ENCODE results near the gene AGK. TPM values are rescaled to one million over a fixed set of nuclear protein-coding genes. Genes with fewer than 3 reads are reported as not detected.

AGK gene
- total RNA-seq, 1 experiment from 2014 or later = 32.2 TPM

DNA sequence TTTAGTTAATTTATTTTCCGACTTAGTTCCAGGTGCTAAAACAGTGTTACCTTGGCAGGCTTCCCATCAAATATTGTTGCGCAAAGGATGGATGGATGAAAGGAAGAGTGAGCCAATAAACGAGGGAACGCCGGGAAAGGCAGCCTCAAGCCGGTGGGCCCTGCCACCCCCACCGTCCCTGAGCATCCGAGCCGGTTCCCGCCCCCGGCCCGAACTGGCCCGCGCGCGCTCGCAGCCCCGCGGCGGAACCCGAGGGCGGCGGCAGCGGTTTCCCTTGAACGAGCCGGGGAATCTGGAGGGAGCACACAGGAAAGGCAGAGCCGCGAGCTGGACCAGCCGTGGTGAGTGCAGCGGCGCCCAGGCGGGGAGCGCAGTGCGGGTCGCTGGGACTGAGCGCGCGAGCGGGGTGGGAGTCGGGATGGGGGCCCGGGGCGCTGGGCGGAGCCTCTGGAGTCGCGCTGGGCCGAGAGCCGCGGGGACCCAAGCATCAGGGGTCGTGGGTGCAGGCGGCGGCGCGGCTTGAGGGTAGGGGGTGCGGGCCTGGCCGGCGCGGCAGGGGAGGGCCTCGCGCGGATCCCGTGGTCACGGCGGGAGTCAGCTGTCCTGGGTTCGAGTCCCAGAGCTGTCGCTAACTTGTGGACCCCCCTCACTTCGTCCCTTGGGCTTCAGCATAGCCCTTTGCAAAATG, at the start of gene AGK (continued):
- TF ChIP-seq ZNF232 (CRISPR knock-in tag; IDR thresholded peaks at IDR 0.05) (no peak), OVOL2 (CRISPR knock-in tag; IDR thresholded peaks at IDR 0.05; ENCODE audit: borderline replicate concordance) (no peak), ATF1 (CRISPR knock-in tag; IDR thresholded peaks at IDR 0.05) (0 out of 2 replicates have a peak, but pooled peaks have one; percentile 9), ZNF396 (CRISPR knock-in tag; IDR thresholded peaks at IDR 0.05; ENCODE audit: borderline replicate concordance) (no peak), ZNF317 (CRISPR knock-in tag; IDR thresholded peaks at IDR 0.05; ENCODE audit: borderline replicate concordance, low read depth) (peak; percentile 62; the same call in 1 of the 2 replicates), ZNF219 (CRISPR knock-in tag; IDR thresholded peaks at IDR 0.05; ENCODE audit: borderline replicate concordance) (peak; percentile 94; the same call in 1 of the 2 replicates), NR1H2 (CRISPR knock-in tag; IDR thresholded peaks at IDR 0.05) (no peak), MXD4 (CRISPR knock-in tag; IDR thresholded peaks at IDR 0.05; ENCODE audit: borderline replicate concordance) (no peak), SP1 (CRISPR knock-in tag; conservative IDR thresholded peaks at IDR 0.05) (peak; percentile 91), NR3C1 (CRISPR knock-in tag; conservative IDR thresholded peaks at IDR 0.05; ENCODE audit: low read depth) (no peak), ELF4 (CRISPR knock-in tag; IDR thresholded peaks at IDR 0.05; ENCODE audit: low read depth) (no peak), GABPB1 (CRISPR knock-in tag; IDR thresholded peaks at IDR 0.05) (peak; percentile 90), CREB1 (CRISPR knock-in tag; IDR thresholded peaks at IDR 0.05) (peak; percentile 23; the same call in 1 of the 2 replicates), TEAD1 (CRISPR knock-in tag; IDR thresholded peaks at IDR 0.05) (peak; percentile 95), ETV6 (CRISPR knock-in tag; IDR thresholded peaks at IDR 0.05) (peak; percentile 91)
- TF ChIP-seq, protein P1, sequence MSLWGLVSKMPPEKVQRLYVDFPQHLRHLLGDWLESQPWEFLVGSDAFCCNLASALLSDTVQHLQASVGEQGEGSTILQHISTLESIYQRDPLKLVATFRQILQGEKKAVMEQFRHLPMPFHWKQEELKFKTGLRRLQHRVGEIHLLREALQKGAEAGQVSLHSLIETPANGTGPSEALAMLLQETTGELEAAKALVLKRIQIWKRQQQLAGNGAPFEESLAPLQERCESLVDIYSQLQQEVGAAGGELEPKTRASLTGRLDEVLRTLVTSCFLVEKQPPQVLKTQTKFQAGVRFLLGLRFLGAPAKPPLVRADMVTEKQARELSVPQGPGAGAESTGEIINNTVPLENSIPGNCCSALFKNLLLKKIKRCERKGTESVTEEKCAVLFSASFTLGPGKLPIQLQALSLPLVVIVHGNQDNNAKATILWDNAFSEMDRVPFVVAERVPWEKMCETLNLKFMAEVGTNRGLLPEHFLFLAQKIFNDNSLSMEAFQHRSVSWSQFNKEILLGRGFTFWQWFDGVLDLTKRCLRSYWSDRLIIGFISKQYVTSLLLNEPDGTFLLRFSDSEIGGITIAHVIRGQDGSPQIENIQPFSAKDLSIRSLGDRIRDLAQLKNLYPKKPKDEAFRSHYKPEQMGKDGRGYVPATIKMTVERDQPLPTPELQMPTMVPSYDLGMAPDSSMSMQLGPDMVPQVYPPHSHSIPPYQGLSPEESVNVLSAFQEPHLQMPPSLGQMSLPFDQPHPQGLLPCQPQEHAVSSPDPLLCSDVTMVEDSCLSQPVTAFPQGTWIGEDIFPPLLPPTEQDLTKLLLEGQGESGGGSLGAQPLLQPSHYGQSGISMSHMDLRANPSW (CRISPR knock-in tag; conservative IDR thresholded peaks at IDR 0.05; ENCODE audit: low read depth) = no peak
- TF ChIP-seq, protein P2, sequence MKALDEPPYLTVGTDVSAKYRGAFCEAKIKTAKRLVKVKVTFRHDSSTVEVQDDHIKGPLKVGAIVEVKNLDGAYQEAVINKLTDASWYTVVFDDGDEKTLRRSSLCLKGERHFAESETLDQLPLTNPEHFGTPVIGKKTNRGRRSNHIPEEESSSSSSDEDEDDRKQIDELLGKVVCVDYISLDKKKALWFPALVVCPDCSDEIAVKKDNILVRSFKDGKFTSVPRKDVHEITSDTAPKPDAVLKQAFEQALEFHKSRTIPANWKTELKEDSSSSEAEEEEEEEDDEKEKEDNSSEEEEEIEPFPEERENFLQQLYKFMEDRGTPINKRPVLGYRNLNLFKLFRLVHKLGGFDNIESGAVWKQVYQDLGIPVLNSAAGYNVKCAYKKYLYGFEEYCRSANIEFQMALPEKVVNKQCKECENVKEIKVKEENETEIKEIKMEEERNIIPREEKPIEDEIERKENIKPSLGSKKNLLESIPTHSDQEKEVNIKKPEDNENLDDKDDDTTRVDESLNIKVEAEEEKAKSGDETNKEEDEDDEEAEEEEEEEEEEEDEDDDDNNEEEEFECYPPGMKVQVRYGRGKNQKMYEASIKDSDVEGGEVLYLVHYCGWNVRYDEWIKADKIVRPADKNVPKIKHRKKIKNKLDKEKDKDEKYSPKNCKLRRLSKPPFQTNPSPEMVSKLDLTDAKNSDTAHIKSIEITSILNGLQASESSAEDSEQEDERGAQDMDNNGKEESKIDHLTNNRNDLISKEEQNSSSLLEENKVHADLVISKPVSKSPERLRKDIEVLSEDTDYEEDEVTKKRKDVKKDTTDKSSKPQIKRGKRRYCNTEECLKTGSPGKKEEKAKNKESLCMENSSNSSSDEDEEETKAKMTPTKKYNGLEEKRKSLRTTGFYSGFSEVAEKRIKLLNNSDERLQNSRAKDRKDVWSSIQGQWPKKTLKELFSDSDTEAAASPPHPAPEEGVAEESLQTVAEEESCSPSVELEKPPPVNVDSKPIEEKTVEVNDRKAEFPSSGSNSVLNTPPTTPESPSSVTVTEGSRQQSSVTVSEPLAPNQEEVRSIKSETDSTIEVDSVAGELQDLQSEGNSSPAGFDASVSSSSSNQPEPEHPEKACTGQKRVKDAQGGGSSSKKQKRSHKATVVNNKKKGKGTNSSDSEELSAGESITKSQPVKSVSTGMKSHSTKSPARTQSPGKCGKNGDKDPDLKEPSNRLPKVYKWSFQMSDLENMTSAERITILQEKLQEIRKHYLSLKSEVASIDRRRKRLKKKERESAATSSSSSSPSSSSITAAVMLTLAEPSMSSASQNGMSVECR (CRISPR knock-in tag; IDR thresholded peaks at IDR 0.05; ENCODE audit: borderline replicate concordance) = 0 out of 2 replicates have a peak, but pooled peaks have one; percentile 80
- TF ChIP-seq, protein P3, sequence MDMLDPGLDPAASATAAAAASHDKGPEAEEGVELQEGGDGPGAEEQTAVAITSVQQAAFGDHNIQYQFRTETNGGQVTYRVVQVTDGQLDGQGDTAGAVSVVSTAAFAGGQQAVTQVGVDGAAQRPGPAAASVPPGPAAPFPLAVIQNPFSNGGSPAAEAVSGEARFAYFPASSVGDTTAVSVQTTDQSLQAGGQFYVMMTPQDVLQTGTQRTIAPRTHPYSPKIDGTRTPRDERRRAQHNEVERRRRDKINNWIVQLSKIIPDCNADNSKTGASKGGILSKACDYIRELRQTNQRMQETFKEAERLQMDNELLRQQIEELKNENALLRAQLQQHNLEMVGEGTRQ (CRISPR knock-in tag; IDR thresholded peaks at IDR 0.05) = no peak

DNA sequence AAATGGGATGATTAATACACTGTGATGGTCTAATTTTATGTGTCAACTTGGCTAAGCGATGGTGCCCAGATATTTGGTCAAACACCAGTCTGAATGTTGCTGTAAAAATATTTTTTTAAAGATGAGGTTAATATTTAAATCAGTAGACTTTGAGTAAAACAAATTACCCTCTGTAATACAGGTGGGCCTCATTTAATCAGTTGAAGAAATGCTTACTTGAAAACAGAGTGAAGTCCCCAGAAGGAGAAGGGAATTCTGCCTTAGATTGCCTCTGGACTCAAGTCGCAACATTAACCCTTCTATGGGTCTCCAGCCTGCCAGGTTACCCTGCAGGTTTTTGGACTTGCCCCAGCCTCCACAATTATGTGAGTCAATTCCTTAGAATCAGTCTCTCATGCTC, 49.8 kb upstream of the AGK start:
- H3K27ac Mint-ChIP-seq = no peak overlapping the region
- no peaks in the 10 kb centered on the region; the same call in 1 of the 2 replicates for H3K27me3 Mint-ChIP-seq (ENCODE audit: low read depth)
- ATAC-seq (no peak), DNase-seq (ENCODE audit: low spot score) (no peak)
- no peaks in the 10 kb centered on the region for H3K9me3 Mint-ChIP-seq
- CTCF ChIA-PET = interaction anchor here (1.0 kb wide), 1 partner anchor 173 kb away, joined by 3 read pairs; no protein-coding TSS in a partner anchor
- no peak overlapping the region for H3K4me3 Mint-ChIP-seq
- peaks cover 11% of the 10 kb centered on the region for H3K4me1 Mint-ChIP-seq
- POLR2A ChIA-PET = no interaction called here
- H3K36me3 Mint-ChIP-seq = no peaks in the 10 kb centered on the region
- TF ChIP-seq ZNF121 (CRISPR knock-in tag; IDR thresholded peaks at IDR 0.05) = no peak
- TF ChIP-seq, protein P4, sequence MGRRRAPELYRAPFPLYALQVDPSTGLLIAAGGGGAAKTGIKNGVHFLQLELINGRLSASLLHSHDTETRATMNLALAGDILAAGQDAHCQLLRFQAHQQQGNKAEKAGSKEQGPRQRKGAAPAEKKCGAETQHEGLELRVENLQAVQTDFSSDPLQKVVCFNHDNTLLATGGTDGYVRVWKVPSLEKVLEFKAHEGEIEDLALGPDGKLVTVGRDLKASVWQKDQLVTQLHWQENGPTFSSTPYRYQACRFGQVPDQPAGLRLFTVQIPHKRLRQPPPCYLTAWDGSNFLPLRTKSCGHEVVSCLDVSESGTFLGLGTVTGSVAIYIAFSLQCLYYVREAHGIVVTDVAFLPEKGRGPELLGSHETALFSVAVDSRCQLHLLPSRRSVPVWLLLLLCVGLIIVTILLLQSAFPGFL (CRISPR knock-in tag; IDR thresholded peaks at IDR 0.05; ENCODE audit: borderline replicate concordance) = no peak
- TF ChIP-seq, protein P5, sequence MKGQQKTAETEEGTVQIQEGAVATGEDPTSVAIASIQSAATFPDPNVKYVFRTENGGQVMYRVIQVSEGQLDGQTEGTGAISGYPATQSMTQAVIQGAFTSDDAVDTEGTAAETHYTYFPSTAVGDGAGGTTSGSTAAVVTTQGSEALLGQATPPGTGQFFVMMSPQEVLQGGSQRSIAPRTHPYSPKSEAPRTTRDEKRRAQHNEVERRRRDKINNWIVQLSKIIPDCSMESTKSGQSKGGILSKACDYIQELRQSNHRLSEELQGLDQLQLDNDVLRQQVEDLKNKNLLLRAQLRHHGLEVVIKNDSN (CRISPR knock-in tag; IDR thresholded peaks at IDR 0.05) = no peak
- no peak for TF ChIP-seq JAZF1 (CRISPR knock-in tag; IDR thresholded peaks at IDR 0.05)
- TF ChIP-seq ZNF263 (CRISPR knock-in tag; IDR thresholded peaks at IDR 0.05; ENCODE audit: low read depth) = no peak
- TF ChIP-seq, protein P6, sequence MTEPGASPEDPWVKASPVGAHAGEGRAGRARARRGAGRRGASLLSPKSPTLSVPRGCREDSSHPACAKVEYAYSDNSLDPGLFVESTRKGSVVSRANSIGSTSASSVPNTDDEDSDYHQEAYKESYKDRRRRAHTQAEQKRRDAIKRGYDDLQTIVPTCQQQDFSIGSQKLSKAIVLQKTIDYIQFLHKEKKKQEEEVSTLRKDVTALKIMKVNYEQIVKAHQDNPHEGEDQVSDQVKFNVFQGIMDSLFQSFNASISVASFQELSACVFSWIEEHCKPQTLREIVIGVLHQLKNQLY (CRISPR knock-in tag; IDR thresholded peaks at IDR 0.05) = no peak
